Stimulated activated CD4-positive, alpha-beta T cell treated with anti-CD3 and anti-CD28 coated beads, Interleukin-2, amount 100 ng/mL, for 24 hours (primary cell): ENCODE measurements around the gene SPAG16.
"Not testable (repeated sequence)": the region's sequence is repeated elsewhere in the genome, so short reads cannot be mapped to it uniquely, and the experiment has no call there.

Experiments used
- DNase-seq, 2 donors: peaks; one replicate each; pipeline ENCODE4 v3.0.0-alpha.2; 2020

Gene SPAG16

DNA sequence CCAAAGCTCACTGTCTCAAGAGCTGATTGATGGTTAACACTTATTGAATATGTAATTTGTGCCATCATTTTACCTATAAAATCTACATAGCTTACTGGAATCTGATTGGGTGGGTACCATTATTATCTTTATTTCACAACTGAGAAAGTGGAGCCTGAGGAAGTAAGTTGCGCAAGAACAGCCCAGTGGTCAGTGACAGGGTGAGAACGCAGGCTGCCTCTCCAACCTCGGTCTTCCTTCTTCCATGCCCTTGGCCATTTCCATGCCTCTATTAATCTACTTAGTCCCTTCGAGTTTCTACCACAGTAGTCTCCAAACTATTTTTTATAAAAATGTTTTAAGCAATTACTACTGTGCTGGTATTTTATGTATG lies 735.7 kb downstream of the SPAG16 start:
- DNase-seq = no peak

DNA sequence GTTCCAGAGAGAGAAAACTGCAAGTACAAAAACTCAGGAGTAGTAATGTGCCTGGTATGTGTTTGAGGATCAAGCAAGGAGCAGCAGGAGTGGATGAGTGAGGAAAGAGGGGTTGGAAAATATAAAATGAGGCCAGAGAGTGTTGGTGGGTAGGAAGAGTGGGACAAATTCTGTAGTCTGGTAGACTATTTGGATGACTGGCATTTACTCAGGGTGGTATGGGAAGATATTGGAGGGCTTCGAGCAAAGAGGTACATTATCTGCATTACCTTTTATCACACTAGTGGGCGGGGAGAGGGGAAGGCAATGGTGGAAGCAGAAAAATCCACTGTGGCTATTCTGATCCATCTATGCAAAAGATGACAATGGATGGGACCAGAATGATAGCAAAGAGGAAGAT lies 744.9 kb downstream of the SPAG16 start:
- DNase-seq = no peak

DNA sequence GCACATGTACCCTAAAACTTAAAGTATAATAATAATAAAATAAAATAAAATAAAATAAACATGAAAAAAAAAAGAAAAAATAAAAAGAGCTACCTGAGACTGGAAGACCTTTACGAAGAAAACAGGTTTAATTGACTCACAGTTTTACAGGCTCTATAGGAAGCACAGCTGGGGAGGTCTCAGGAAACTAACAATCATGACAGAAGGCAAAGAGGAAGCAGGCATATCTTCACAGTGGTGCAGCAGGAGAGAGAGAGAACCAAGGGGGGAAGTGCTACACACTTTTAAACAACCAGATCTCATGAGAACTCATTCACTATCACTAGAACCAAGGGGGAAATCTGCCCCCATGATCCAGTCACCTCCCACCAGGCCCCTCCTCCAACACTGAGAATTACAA lies 747.3 kb downstream of the SPAG16 start:
- DNase-seq = no peak

DNA sequence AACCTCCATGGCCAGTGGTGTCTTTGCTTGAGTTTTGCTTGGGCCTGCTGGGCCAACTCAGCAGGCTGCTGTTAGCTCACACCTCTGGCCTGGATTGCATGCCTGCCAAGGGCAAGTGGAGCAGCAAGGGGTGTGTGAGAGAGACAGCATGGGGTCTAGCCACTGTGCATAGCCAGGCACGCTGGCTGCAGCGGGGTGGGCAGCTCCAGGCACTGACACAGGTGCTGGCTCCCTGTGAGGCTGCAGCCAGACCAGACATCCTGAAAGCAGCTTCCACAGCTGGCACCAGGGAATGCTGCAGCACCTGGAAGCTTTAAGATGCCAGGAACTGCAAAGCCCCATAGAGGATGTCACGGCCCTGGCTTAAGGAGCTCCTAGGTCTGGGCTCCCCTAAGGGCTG lies 750.2 kb downstream of the SPAG16 start:
- DNase-seq = no peak

DNA sequence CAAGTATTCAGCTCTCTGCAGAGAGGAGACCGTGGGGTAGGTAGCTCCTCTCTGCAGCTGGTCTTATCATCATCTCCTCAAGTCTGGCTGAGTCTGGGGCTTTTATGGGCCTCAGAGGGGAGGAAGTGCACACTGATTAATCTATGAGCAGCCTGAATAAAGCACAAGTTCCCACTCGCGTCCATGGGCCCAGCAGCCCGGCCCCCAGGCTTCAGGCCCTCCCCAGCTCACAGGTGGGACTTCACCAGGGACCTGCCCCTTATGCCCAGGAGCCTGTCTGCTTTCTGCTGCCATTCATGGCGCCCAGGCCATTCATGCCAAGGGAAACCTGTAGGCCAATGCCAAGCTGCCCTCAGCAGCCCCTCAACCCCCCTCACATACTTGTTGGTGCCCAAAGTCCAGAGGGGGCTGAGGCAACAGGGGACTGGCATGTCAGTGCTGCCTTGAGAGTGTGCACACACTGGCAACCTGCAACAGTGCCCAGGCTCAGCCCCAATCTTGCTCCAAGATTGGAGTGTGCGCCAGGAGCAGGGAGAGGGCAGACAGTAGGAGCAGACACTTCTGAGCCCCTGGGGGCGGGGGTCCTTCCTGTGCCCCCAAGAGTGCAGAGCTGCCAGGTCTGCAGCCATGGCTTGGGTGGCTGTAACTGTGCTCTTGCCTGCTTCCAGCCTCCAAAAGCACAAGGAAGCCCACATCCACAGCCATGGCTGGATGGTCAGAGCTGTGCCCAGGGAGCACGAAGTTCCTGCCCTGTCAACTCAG lies 751.0 kb downstream of the SPAG16 start:
- DNase-seq = no peak

DNA sequence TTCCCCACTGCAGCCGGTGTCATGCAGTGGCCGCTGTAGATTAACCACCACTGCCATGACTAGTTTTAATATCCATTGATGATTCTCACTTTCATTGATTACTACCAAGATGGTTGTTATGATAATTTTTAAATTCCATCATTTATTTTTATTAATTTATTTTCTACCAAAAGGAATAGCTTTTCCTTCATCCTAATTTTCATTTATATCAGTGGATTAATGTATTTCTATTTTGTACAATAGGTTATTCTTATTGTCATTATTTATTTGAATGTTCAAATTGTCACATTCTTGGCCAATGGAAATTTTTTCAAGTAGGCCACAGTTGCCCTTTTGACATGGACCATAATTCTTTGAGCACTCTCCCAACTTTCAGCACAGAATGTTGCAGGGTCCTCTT lies 751.7 kb downstream of the SPAG16 start:
- DNase-seq = no peak

DNA sequence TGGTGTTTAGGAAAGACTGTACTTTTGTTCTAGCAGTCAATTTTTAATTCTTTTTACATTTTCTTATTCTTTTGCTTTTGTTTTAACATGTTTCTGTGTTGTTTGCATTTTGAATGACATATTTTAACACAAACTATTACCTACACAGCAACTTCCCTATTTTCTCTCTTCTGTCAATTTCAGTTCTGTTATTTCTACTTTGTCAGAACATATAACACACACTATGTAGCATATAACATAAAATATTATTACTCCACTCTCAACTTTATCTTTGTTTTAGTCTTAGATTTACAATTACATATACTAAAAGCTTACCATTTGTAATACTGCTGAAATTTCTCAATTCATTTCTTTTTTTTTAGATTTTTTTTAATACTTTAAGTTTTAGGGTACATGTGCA lies 753.9 kb downstream of the SPAG16 start:
- DNase-seq = no peak

DNA sequence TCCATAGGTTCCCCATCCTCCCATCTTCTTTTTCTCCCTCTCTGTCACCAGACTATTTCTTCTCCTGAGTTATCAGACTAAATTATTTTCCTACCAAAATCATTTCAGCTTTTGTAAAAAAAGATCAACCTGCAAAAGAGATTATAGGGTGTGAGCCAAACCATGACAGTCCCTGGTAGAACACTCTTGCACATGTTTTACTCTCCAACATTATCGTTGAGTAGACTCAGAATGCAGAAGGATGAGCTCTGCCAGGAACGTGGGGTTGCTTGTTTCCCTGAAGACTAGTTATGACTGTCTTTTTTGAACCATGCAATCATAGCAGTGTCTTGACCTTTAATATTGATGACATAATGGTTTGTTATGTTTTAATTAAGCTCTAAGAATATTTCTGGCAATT lies 766.5 kb downstream of the SPAG16 start:
- DNase-seq = no peak

DNA sequence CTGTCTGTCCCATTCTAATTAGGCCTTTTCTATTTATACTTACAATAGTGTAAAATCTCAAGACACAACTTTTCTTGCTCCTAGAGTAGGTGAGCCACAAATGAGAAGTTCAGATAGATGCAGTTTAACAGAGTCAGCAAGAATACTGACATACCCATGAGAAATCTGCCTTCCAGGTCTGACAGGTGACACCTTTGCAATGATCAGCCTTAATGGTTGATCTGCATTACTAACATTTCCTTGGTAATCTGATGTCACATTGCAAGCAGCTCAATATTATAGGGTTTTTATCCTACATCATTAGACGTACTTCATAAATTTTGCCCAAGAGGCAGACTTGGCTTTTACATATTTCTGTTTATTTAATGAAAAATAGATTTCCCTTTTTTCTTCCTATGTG lies 767.3 kb downstream of the SPAG16 start:
- DNase-seq = no peak

DNA sequence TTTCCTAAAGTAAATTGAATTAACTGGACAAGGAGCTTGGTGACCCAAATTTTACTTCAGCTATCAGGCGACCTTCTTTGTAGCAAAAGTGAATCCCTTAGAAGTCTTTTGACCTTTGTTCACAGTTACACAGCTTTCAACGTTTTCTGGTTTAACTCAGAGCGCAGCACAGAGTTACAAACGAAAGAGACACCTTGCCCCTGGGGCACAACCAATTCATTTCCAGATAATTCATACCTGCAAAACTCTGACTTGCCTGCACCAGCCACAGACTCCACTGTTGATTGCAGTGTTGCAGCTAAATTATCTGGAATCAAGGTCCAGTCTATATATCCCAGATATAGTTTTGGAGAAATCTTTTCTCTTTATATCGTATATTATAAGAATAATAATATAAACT lies 768.0 kb downstream of the SPAG16 start:
- DNase-seq = no peak

DNA sequence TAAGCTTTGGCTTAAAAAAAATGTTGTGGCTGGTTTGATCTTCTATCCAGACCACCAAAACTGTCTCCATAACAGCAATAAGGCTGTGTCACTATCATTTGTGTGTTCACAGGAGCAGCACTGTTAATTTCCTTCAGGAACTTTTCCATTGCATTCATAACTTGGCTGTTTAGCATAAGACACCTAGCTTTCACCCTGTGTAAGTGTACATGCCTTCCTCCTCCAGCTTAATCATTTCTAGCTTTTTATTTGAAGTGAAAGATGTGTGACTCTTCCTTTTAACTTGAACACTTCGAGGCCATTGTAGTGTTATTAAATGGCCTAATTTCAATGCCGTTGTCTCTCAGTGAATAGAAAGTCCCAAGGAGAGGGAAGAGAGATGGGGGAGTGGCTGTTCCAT lies 773.7 kb downstream of the SPAG16 start:
- DNase-seq = no peak

DNA sequence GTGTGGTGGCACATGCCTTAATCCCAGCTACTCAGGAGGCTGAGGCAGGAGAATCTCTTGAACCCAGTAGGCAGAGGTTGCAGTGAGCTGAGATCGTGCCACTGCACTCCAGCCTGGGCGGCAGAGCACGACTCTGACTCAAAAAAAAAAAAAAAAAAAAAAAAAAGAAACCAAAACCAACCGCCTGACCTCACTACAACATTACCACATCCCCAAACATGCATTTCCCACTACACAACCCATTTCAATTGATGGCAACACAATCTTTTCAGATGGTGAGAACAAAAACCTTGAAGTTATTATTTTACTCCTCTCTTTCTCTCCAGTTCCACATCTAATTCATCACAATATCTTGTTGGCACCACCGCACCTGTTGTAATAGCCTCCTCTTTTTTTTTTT lies 778.0 kb downstream of the SPAG16 start:
- not testable (repeated sequence) for DNase-seq

DNA sequence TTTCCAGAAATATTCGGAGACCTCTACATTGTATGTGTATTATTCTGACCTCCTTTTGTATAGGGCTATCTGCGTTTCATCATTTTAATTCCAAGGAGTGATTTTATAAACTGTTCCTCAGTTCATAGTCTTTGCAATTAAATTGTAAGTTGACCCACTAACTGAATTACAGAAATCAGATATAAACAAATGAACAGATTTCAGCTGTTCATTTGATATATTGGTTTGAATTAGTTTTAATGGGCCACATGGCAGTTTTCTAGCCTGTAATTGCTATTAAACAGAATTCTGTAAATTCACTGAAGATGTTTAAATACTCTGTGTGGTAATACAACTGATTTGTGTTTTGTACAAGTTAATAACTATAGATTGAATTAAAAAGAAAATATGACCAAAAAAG lies 780.2 kb downstream of the SPAG16 start:
- no peak for DNase-seq

DNA sequence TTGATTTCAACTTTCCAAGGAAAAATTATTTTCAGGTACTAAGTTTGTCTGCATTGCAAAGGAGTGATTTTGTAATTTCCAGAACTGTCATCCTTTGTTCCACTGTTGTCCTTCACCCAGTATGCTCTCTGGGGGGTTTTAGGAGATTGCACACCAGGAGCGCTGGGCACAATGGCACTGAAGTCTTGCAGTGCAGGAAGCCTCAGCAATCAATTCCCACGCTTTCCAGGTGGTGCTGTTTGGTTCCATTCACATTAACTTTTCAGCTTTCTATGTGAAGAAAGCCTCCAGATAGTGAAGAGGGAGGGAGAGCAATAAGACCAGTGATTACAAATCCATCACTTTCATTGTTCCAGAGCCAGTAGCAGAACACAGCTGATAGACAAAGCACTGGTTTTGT lies 782.6 kb downstream of the SPAG16 start:
- no peak for DNase-seq

DNA sequence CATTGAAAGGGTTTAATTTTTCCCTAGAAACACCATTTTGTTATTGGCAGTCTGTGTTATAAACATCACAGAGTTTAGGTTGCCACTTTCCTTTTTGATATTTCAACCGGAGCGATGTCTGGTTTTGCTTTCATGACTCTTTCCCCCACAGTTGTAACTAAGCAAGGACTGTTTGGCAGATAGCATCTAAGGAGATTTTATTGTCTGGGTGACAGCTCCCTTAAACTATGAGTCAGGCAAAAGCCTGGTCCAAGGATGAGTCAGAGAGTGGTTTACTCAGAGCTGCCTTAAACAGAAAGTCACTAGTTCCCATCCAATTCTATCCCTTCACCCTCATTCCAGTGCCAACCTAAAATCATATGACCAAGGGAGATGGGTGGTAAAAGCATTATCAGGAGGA lies 785.0 kb downstream of the SPAG16 start:
- no peak for DNase-seq

DNA sequence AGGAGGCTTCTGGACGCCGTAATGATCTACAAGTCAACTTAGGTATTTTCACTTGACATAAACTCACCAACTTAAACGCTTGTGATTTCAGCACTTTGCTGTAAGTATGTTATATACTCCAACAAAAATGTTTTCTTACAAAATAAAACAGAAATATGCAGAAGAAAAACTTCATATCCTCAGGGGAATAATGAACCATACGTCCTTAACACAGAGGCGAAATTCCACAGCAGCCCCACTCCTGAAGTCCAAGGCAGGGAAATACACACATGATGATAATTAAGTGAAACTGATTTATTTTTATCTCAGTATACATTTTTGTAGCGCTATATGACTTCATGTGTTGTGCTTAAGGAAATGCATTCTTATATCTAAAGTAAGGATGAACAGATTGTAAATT lies 791.2 kb downstream of the SPAG16 start:
- DNase-seq = no peak

DNA sequence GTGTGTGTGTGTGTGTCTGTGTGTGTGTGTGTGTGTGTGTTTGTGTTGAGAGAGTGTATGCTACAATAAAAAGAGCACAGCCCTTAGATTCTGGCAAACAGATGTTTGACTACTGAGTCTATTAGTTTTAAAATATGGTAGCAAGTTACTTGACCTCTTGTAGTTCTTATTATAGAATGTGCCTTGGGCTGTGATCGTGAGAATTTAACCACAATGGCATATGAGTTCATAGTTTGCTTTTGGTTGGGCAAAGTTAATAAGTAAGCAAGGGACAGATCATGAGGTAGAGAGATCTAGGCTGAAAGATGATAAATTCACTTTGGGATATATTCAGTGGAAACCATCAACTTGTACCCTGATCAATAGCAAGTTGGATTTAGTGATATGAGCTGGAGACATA lies 792.3 kb downstream of the SPAG16 start:
- no peak for DNase-seq

DNA sequence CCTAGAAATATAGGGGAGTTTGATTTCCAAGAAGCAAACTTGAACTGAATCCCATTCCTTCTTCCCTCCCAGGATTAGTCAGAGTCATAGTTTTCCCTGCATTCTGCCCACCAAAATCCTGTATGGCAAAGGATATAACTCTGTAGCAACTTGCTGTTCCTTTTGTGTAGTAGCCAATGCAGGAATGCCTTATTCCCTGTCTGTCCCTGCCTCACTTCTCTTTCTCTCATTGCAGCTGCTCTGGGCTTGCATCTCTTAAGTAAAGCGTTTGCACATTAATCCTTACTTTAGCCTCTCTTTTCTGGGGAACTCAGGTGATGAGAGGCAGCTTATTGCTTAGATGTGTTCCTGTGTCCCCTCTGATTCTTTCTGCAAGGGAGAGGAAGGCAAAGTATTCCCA lies 793.5 kb downstream of the SPAG16 start:
- no peak for DNase-seq

DNA sequence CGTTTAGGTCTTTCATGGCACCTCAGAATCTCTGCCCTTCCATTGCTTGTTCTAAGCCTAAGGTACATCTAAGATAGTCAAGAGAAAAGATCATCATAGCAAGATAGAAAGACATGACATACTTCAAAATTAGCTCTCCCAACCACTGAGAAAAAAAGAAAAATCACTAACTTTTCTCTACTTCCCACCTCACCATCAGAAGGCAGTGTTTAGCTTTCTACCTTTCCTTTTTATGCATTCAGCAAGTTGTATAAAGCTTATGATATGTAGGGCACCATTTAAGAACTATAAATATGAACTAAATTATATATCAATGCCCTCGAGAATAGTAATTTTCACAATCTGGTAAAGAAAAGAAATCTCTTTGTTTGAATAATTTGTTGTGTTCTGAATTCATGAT lies 794.8 kb downstream of the SPAG16 start:
- DNase-seq = no peak

DNA sequence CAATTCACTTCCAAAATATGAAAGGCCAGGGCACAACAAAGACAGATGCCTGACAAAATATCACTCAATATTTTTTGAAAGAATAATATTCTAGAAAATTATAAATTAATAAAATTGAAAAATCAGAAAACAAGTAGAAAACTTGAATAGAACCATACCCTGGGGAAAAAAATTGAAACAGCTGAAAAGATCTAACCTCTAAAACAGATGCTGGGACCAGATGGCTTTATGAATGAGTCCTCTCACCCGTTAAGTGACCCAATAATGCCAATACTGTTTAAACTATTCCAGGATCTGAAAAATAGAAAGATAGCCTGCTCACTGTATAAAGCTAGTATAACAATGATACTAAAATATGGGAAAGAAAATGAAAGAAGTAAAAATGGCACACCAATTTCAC lies 804.3 kb downstream of the SPAG16 start:
- DNase-seq = no peak

DNA sequence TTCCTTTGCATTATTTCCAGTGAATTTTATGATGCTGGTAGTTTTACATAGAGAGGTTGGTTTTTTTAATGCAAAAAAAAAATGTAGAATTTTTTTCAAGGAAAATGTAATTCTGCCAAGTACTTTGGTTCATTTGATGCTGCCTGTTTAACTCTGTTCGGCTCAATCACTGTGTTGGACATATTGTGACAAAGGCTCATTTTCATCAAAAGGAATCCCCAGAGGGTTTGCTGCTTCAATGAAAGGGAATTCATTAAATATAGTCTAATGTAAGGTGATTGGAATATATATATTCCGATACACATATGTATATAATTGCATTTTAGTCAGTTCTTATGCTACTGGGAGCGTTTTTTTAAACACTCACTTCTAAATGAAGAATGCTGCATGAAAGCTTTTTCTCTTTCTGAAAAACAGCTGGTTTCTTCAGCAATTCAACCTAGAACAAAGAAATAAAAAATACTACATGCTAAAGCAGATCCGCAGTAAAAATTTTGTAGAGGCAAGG lies 812.0 kb downstream of the SPAG16 start:
- no peak for DNase-seq

DNA sequence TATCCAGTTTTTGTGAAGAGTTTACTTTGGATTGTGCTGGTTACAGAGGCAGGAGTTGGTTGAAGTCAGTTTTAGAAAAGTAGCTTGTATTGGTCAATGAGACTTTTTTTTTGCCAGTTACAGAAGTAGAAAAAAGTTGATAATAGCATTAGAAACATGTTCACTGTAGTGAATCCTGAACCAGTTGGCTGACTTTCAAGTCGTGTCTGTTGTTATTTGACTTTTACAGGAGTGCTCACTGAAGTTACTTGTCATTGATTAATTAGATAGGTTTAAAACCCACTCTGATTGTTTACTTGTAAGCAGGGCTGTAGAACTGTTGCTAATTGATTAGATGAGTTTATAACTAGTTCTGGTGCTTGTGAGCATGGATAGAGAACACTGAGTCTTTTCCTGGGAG lies 814.5 kb downstream of the SPAG16 start:
- DNase-seq = no peak

DNA sequence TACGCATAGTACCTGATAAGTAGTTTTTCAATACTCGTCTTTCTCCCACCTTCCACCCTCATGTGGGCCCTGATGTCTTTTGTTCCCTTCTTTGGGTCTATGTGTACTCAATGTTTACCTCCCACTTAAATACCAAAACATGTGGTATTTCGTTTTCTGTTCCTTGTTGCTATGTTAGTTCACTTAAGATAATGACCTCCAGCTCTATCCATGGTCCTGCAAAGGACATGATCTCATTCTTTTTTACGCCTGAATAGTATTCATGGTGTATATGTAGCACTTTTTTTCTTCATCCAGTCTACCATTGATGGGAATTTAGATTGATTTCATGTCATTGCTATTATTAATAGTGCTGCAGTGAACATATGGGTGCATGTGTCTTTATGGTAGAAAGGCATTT lies 816.2 kb downstream of the SPAG16 start:
- no peak for DNase-seq

DNA sequence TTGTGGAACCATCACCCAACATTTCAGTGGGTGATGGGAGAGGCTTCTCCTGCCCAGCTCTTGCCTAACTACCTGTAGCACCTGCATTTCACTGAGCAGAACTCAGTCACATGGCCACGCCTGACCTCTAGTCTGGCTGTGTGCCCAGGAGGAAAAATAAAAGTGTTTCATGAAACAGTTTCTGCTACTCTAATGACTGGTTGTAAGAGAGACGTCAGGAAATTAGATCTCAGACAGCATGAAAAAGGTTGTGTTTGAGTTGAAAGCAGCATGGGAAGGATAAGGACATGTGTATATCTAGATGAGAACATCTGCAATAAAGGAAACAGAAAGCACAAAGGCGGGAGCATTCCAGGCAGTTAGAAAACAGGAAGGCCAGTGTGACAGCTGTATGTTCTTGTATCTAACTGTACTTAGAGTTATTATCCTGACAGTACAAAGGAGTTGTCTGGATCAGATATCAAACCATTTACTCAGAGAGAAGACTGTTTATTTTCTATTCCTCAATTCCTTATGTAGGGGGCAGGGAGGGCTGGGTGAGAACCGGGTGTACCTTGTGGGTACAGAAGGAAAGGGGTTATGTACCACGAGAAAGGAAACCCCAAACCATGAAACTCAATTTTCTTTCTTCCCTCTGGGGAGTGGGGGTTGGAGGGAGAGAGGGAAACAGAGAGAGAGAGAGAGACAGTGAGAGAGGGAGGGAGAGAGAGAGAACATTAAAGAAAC lies 819.2 kb downstream of the SPAG16 start:
- DNase-seq = no peak

DNA sequence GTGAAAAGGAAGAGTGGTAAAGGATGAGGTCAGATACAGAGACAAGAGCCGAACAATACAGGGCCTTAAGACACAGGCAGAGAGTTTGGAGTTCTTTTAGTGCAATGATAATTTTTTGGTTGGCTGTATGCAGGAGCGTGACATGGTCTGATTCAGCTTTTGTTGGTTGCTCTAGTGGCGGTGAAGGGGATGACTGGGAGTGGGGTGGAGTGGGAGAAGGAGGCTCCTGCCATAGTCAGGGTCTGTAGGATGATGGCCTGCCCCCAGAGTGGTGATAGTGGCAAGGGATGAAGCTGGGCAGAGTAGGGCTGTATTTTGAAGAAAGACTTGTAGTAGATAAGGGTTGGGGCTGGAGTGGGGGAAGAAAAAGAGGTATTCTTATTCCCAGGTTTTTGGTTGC lies 820.0 kb downstream of the SPAG16 start:
- DNase-seq = no peak
